Gastrocnemius medialis (tissue), 4 donors: ENCODE results near the gene TMEM222. TPM values are rescaled to one million over a fixed set of nuclear protein-coding genes. Genes with fewer than 3 reads are reported as not detected.
A peak's percentile ranks its signal among the peaks of the same experiment; 100 is the strongest.

Source experiments
- ATAC-seq, 2 donors: fragments of 150-250 bp; one replicate each; pipeline ENCODE4 v1.9.1; 2016
- DNase-seq, 2 donors: peaks; one replicate each; pipeline ENCODE4 v3.0.0-alpha.2; 2019
- H3K27ac ChIP-seq, 4 donors: fragments of 200-600 bp; sonication (generic); 1 replicate in 1 of 4; 2 replicates in 3 of 4; pipeline ENCODE4 v1.5.1; 2016 to 2018; ENCODE audit warnings: mild to moderate bottlenecking in 2 of 4, moderate library complexity in 1 of 4
- H3K27me3 ChIP-seq, 3 donors: fragments of 200-600 bp; sonication (generic) in 2 of 3; 1 replicate in 1 of 3; 2 replicates in 2 of 3; pipeline versions ENCODE4 v1.5.1 to v1.6.0; 2016 to 2019; ENCODE audit warnings: mild to moderate bottlenecking in 1 of 3, moderate library complexity in 1 of 3
- H3K36me3 ChIP-seq, 2 donors: fragments of 200-600 bp; sonication (generic) in 1 of 2; one replicate each; pipeline ENCODE4 v1.5.1; 2017 to 2018
- H3K4me1 ChIP-seq, 2 donors: fragments of 200-600 bp; sonication (generic) in 1 of 2; one replicate each; pipeline ENCODE4 v1.5.1; 2016 to 2017; ENCODE audit warnings: mild to moderate bottlenecking in 2 of 2
- H3K4me3 ChIP-seq, 4 donors: fragments of 200-600 bp; sonication (generic) in 3 of 4; 1 replicate in 1 of 4; 2 replicates in 3 of 4; pipeline ENCODE4 v1.5.1; 2016 to 2019; ENCODE audit warnings: mild to moderate bottlenecking in 2 of 4
- H3K9me3 ChIP-seq, 3 donors: fragments of 200-600 bp; sonication (generic) in 2 of 3; 1 replicate in 1 of 3; 2 replicates in 2 of 3; pipeline ENCODE4 v1.5.1; 2016 to 2019
- CTCF ChIP-seq, 5 experiments: fragments of 450-650 bp in 3 of 5; fragments of 200-600 bp in 2 of 5; sonication (generic) in 2 of 5; IDR thresholded peaks in 4 of 5; conservative IDR thresholded peaks in 1 of 5; 1 replicate in 4 of 5; 2 replicates in 1 of 5; pipeline ENCODE4 v1.5.1; 2016 to 2019; ENCODE audit warnings: antibody characterized with exemption in 5 of 5, mild to moderate bottlenecking in 3 of 5, moderate library complexity in 3 of 5
- POLR2A ChIP-seq, 2 donors: fragments of 450-650 bp; IDR thresholded peaks; one replicate each; pipeline ENCODE4 v1.6.1; 2017; ENCODE audit warnings: antibody characterized with exemption in 2 of 2, mild to moderate bottlenecking in 2 of 2, moderate library complexity in 2 of 2
- in situ Hi-C, 4 donors: fragments of 200-750 bp; cut with MboI; loops; one replicate each; pipeline versions ENCODE4 v1.15.0 to v1.8.0; 2017; ENCODE audit warnings: low sequenced_read_pairs in 4 of 4
- intact Hi-C: fragments of 100-400 bp; cut with DNase I; formaldehyde crosslinking; loops from one replicate; pipeline ENCODE4 v1.15.1; 2023; ENCODE audit warnings: low total_unique reads
- total RNA-seq, 4 donors: library from RNA; depleted of rRNA; stranded (reverse); fragments of >200 nt; gene quantifications; one replicate each; pipeline versions ENCODE4 v1.1.0 to v1.2.3, GENCODE V29; 2016

TMEM222 gene
- total RNA-seq, 4 donors from 2014 or later = 16.5 to 21.9 (median 17.8) TPM

- intact Hi-C loops = no loop called here
- TF ChIP-seq POLR2A (IDR thresholded peaks at IDR 0.05) = no peak
- peak in 1 of 5 experiments; percentile 9 for TF ChIP-seq CTCF (IDR thresholded peaks at IDR 0.05 in 4 of 5, conservative IDR thresholded peaks at IDR 0.05 in 1 of 5)
- in situ Hi-C loops = no loop called here
- Histone ChIP-seq H3K9me3 (no peaks in the 10 kb centered on the region), H3K36me3 (peaks cover 0 to 12% of the 10 kb centered on the region in 2 donors), H3K4me3 (peak overlapping the region; percentile 41 to 53 (median 44)), H3K27me3 (peaks cover 30 to 38% (median 31%) of the 10 kb centered on the region in 3 donors), H3K27ac (no peak overlapping the region), H3K4me1 (peaks cover 4 to 22% of the 10 kb centered on the region in 2 donors)
- ATAC-seq (peak; percentile 59 to 60), DNase-seq (no peak)
Observed at GRCh38 chr1:27349784-27350662, 28.1 kb downstream of the TMEM222 start.

GRCh38 chr1:27350663-27351540, 28.9 kb downstream of the TMEM222 start:
- intact Hi-C loops = no loop called here
- H3K4me3 ChIP-seq = peak overlapping the region in 3 of 4 donors; percentile 19 to 53 (median 43)
- ATAC-seq (peak in 1 of 2 donors; percentile 29), DNase-seq (no peak)
- no peak overlapping the region for H3K27ac ChIP-seq
- H3K4me1 ChIP-seq = peaks cover 4 to 22% of the 10 kb centered on the region in 2 donors
- TF ChIP-seq POLR2A (IDR thresholded peaks at IDR 0.05) (no peak), CTCF (IDR thresholded peaks at IDR 0.05 in 4 of 5, conservative IDR thresholded peaks at IDR 0.05 in 1 of 5) (no peak)
- H3K27me3 ChIP-seq = peaks cover 30 to 38% (median 31%) of the 10 kb centered on the region in 3 donors
- H3K36me3 ChIP-seq = peaks cover 0 to 21% of the 10 kb centered on the region in 2 donors
- in situ Hi-C loops = no loop called here
- H3K9me3 ChIP-seq = no peaks in the 10 kb centered on the region

GRCh38 chr1:27351541-27352107, 29.7 kb downstream of the TMEM222 start:
- Histone ChIP-seq H3K36me3 (peaks cover 0 to 28% of the 10 kb centered on the region in 2 donors), H3K4me1 (peaks cover 4 to 22% of the 10 kb centered on the region in 2 donors), H3K27me3 (peaks cover 27 to 38% (median 30%) of the 10 kb centered on the region in 3 donors), H3K4me3 (no peak overlapping the region), H3K27ac (no peak overlapping the region), H3K9me3 (no peaks in the 10 kb centered on the region)
- TF ChIP-seq POLR2A (IDR thresholded peaks at IDR 0.05) (no peak), CTCF (IDR thresholded peaks at IDR 0.05 in 4 of 5, conservative IDR thresholded peaks at IDR 0.05 in 1 of 5) (no peak)
- DNase-seq = no peak
- ATAC-seq = no peak
- intact Hi-C loops = no loop called here
- in situ Hi-C loops = no loop called here

GRCh38 chr1:27353166-27353565, 31.2 kb downstream of the TMEM222 start:
- Histone ChIP-seq H3K36me3 (peaks cover 0 to 38% of the 10 kb centered on the region in 2 donors), H3K27ac (no peak overlapping the region), H3K4me3 (no peak overlapping the region), H3K27me3 (peaks cover 24 to 32% (median 30%) of the 10 kb centered on the region in 3 donors), H3K9me3 (no peaks in the 10 kb centered on the region), H3K4me1 (peaks cover 4 to 22% of the 10 kb centered on the region in 2 donors)
- no peak for DNase-seq
- in situ Hi-C loops = no loop called here
- TF ChIP-seq CTCF (IDR thresholded peaks at IDR 0.05 in 4 of 5, conservative IDR thresholded peaks at IDR 0.05 in 1 of 5) (no peak), POLR2A (IDR thresholded peaks at IDR 0.05) (no peak)
- ATAC-seq = no peak
- intact Hi-C loops = no loop called here
